LNCAP (cell line): ENCODE measurements around the gene DNAJC5G.

ENCODE experiments used
- TF ChIP-seq, protein P1 (sequence below): fragments of 450-650 bp; IDR thresholded peaks from 2 replicates; pipeline ENCODE4 v1.5.1; 2017; ENCODE audit warnings: mild to moderate bottlenecking

DNAJC5G gene

DNA sequence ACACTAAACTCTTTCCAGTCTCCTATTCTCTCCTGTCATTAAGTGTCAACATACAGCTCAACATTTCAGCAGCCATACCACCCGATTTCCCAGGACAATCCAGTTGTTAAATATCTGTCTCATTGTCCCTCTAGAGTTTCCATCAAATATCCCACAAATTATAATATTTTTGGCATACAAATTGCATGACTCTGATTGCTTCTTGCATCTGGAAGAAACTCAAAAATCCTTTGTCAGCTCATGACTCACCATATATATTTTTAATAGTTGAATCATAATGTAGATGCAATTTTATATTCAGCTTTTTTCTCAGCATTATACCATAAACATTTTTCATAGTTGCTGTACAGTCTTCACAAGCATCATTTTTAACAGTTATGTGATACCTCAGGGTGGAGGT lies 19.6 kb upstream of the DNAJC5G start:
- TF ChIP-seq, protein P1, sequence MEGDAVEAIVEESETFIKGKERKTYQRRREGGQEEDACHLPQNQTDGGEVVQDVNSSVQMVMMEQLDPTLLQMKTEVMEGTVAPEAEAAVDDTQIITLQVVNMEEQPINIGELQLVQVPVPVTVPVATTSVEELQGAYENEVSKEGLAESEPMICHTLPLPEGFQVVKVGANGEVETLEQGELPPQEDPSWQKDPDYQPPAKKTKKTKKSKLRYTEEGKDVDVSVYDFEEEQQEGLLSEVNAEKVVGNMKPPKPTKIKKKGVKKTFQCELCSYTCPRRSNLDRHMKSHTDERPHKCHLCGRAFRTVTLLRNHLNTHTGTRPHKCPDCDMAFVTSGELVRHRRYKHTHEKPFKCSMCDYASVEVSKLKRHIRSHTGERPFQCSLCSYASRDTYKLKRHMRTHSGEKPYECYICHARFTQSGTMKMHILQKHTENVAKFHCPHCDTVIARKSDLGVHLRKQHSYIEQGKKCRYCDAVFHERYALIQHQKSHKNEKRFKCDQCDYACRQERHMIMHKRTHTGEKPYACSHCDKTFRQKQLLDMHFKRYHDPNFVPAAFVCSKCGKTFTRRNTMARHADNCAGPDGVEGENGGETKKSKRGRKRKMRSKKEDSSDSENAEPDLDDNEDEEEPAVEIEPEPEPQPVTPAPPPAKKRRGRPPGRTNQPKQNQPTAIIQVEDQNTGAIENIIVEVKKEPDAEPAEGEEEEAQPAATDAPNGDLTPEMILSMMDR: no peak

DNA sequence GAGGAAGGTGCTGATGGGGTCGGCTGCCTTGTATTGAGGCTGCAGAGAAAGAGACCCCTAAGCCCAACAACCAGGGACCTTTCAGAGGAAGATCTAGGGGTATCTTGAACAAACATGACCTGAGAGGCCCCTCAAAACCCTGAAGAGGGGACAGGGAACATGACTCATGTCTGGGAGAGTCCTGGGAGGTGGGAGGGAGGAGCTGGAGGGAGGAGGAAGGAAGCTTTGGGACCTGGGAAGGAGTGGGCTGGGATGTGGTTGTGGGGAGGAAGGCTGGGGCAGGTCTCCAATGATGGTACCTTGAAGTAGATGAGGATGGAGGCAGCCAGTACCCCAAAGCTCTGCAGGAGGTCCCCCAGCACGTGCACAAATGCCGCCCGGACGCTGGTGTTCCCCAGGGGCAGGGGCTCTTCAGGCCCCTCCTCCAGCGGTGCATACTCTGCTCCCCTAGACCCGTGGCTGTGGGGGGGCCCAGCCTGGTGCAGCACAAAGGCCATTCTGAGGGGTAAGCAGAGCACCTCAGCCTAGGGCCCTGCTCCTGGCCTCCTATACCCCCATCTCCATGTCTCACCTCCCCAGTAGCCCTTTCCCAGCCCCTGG lies 18.3 kb upstream of the DNAJC5G start:
- TF ChIP-seq, protein P1: no peak

DNA sequence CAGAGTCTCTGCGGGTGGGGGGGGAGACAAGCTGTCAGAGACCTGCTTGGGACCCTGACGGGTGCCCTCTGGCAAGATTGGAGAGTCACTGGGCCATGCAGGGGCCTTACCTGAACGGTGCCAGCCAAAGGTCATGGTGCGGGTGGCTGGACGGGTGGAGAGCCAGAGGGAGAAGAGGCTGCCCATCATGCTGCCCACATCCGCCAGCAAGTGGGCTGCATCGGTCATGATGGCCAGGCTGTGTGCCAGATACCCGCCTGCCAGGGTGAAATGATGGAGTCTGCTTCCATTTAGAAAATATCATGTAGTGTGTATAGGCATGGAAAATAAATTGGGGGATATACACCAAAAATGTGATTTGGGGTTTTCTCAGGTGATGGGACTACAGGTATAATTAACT lies 17.2 kb upstream of the DNAJC5G start:
- TF ChIP-seq, protein P1: no peak

DNA sequence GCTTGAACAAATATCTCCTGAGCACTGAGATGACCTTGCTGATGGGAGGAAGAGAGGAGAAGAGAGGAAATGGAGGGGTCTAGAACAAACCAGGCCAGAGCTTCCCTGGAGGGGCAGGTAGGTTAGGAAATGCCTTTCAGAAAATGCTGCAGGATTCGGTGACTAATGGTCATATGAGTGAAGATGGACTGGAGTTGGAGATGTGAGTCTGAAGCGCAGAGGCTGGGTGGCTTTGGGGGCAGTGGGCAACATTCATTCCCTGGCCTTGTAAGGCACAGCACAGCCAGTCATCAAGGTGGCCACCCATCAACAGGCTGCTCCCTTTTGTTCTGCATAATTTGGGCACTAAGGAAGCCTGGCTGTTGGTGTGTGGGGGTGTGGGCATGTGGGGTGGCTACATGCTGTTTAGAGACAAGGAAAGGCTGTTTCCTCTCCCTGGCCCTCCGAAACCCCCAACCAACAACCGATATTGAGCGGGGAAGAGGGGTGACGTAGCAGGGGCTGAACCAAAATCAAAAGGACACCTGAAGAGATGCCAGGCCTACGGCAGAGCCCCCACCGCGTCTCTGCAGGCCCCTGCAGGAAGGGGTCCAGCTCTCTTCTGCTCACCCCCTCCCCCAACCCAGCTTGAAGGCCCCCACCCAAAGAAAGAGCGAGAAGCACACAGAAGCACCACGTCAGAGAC lies 13.8 kb upstream of the DNAJC5G start:
- TF ChIP-seq, protein P1: no peak

DNA sequence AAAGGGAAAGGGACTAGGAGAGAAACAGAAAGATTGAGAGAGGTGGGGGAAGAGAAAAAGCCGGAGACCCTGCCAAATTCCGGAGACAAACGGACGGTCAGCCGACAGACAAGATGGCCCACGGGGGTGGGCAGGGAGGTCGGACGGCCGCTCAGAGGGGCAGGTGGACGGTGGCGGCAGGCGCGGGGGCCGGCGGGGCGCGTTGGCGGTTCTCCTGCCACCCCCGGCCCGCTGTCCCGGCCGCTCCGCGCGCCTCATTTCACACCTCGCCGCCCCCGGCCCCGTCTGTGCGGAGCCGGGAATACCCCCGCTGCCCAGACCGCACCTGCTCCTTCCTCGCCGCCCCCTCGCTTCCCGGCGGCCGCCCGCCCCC lies 13.3 kb upstream of the DNAJC5G start:
- TF ChIP-seq, protein P1: no peak

DNA sequence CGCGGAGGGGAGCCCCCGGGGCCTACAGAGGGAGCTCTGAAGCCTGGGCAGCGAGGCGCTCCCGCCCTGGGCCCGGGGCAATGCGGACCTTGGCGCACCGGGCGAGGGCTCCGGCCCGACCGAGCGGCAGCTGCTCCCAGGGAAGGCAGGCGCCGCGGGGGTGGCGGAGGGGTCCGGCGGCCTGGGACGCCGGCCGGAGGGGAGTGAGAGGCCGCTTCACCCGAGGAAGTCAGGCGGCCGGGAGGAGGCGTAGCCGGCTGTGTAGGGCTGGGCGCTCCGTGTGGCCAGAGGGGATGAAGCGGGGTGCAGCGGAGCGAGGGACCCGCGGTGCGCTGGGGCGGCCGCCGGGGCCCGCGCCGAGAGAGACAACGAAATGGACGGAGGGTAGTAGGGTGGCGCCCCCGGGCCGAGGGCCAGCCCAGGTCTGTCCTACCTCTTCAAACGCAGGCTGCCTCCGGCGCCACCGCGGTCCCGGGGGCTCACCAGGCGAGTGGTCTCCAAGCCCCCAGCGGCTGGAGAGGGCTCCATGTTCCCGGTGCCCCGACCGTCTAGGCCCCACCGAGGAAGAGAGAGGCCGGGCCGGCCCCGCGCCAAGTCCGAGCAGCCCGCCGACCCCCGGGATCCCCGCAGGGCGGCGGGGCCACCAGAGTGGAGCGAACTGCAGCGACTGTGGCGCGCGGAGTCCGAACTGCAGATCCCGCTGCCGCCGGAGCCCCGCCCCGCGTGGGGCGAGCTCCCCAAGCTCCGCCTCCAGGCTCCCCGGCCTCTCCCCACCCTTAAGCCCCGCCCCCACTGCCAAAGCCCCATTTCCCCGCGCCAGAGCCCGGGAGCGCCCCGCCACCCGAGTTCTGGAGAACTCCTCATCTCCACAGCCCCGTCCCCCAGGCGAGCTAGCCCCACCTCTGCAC lies 12.6 kb upstream of the DNAJC5G start, which contains the start of gene SLC30A3:
SLC30A3 (minus strand) TSS at position 669 of the 908 bp plus-strand sequence; CDS start at position 528, 141 bp downstream.
- TF ChIP-seq, protein P1: no peak
